Ureter (tissue), 1 donor: ENCODE measurements around the gene EFHD2. TPM values are rescaled to one million over a fixed set of nuclear protein-coding genes. Genes with fewer than 3 reads are reported as not detected.
"Not testable (repeated sequence)": the region's sequence is repeated elsewhere in the genome, so short reads cannot be mapped to it uniquely, and the experiment has no call there.

ENCODE experiments used
- DNase-seq: peaks from one replicate; pipeline ENCODE4 v3.0.0-alpha.2; 2020; ENCODE audit warnings: low spot score
- total RNA-seq: library from RNA; stranded (reverse); gene quantifications from one replicate; pipeline ENCODE4 v1.2.4, GENCODE V29; 2023
- donor health status: DM: yes; HTN: yes; CAD: no.

The EFHD2 gene
- total RNA-seq, 1 donor from 2014 or later = 103 TPM

- no peak for DNase-seq
These were observed 43.3 kb downstream of the EFHD2 start for GRCh38 chr1:15452866-15453571.

- no peak for DNase-seq
These were observed 44.0 kb downstream of the EFHD2 start for GRCh38 chr1:15453734-15454133.

GRCh38 chr1:15454256-15454655, 44.6 kb downstream of the EFHD2 start:
- DNase-seq = no peak

GRCh38 chr1:15455522-15455921, 45.8 kb downstream of the EFHD2 start:
- no peak for DNase-seq

- DNase-seq = no peak
These were observed 46.7 kb downstream of the EFHD2 start, which contains the start of gene CELA2A for GRCh38 chr1:15456313-15456954. CELA2A (plus strand) TSS chr1:15456732; CDS start chr1:15456754, 22 bp downstream.

GRCh38 chr1:15457585-15457984, 47.9 kb downstream of the EFHD2 start:
- DNase-seq = no peak

GRCh38 chr1:15458388-15458787, 48.7 kb downstream of the EFHD2 start:
- DNase-seq = not testable (repeated sequence)

GRCh38 chr1:15459771-15460707, 50.4 kb downstream of the EFHD2 start:
- DNase-seq = no peak

- DNase-seq = no peak
These were observed 51.0 kb downstream of the EFHD2 start for GRCh38 chr1:15460708-15461095.

- not testable (repeated sequence) for DNase-seq
These were observed 53.5 kb downstream of the EFHD2 start for GRCh38 chr1:15463064-15463800.

- not testable (repeated sequence) for DNase-seq
These were observed 54.2 kb downstream of the EFHD2 start for GRCh38 chr1:15463926-15464322.

- DNase-seq = no peak
These were observed 56.0 kb downstream of the EFHD2 start for GRCh38 chr1:15465674-15466073.

- not testable (repeated sequence) for DNase-seq
These were observed 57.4 kb downstream of the EFHD2 start for GRCh38 chr1:15466955-15467625.

- DNase-seq = no peak
These were observed 58.5 kb downstream of the EFHD2 start for GRCh38 chr1:15468145-15468544.

GRCh38 chr1:15469361-15469760, 59.7 kb downstream of the EFHD2 start:
- no peak for DNase-seq

- DNase-seq = not testable (repeated sequence)
These were observed 60.2 kb downstream of the EFHD2 start for GRCh38 chr1:15469821-15470448.

GRCh38 chr1:15471067-15471466, 61.4 kb downstream of the EFHD2 start:
- not testable (repeated sequence) for DNase-seq

GRCh38 chr1:15471723-15472122, 62.0 kb downstream of the EFHD2 start:
- not testable (repeated sequence) for DNase-seq

- DNase-seq = no peak
These were observed 62.9 kb downstream of the EFHD2 start for GRCh38 chr1:15472587-15472986.

GRCh38 chr1:15475752-15476314, 66.1 kb downstream of the EFHD2 start, which contains the start of gene CELA2B:
CELA2B (plus strand) TSS chr1:15476104; CDS start chr1:15476126, 22 bp downstream.
- DNase-seq = no peak
